B cell (primary cell): ENCODE measurements around the gene S100G.

Source experiments
- EZH2 ChIP-seq: IDR thresholded peaks from 2 replicates; pipeline ENCODE4 v1.6.1; 2012; ENCODE audit warnings: borderline replicate concordance, low read depth, mild to moderate bottlenecking, moderate library complexity, low read length; ENCODE audit not compliant: insufficient read depth, poor library complexity, severe bottlenecking
- TF ChIP-seq, protein P1 (sequence below): fragments of 200-600 bp; IDR thresholded peaks from one replicate; pipeline ENCODE4 v1.8.0; 2022; ENCODE audit warnings: antibody characterized with exemption, mild to moderate bottlenecking

DNA sequence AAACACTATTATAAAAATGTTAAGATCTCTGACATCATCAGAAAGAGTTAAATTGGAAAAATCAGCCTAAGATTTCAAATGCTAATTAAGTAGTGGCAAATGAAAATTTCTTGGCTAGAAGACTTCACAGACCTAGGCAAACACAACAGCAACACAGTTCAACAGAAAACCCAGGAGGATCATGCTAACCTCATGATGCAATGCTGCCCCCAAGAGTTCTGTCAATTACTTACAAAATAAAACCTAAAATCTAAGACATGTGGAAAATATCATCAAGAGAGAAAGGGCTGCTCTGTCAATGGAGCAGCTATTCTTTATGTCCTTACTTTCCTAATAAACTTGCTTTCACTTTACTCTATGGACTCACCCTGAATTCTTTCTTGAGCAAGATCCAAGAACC is 21.0 kb downstream of the S100G start:
- TF ChIP-seq, protein P1, sequence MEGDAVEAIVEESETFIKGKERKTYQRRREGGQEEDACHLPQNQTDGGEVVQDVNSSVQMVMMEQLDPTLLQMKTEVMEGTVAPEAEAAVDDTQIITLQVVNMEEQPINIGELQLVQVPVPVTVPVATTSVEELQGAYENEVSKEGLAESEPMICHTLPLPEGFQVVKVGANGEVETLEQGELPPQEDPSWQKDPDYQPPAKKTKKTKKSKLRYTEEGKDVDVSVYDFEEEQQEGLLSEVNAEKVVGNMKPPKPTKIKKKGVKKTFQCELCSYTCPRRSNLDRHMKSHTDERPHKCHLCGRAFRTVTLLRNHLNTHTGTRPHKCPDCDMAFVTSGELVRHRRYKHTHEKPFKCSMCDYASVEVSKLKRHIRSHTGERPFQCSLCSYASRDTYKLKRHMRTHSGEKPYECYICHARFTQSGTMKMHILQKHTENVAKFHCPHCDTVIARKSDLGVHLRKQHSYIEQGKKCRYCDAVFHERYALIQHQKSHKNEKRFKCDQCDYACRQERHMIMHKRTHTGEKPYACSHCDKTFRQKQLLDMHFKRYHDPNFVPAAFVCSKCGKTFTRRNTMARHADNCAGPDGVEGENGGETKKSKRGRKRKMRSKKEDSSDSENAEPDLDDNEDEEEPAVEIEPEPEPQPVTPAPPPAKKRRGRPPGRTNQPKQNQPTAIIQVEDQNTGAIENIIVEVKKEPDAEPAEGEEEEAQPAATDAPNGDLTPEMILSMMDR = no peak
- TF ChIP-seq EZH2 = no peak
